ENCODE data around the gene SEMA4D.

DNA sequence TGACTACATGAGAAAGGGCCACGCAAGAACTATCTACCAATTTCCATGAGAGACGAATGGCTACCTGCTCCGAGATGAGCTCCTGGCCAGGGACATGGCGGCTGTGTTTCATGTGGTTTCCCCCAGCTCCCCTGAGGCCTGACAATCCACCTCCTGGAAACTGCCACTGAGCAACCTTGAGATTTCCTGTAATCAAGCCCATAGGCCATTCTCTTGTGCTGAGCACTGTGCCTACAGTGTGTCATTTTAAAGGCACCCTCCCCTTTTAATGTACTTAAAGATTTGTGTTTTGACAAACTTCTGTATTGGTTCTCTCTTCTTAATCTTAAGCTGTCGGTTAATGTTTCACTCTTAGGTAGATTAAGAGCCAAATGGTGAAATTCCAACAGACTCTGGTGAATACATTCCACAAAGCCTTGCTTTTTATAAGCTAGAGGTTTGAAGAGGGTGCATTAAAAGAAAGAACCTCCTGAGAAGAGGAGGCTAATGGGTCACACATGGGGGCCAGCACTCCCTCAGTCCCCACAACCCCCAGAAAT lies 107.3 kb downstream of the SEMA4D start:
- TF ChIP-seq, protein P1, sequence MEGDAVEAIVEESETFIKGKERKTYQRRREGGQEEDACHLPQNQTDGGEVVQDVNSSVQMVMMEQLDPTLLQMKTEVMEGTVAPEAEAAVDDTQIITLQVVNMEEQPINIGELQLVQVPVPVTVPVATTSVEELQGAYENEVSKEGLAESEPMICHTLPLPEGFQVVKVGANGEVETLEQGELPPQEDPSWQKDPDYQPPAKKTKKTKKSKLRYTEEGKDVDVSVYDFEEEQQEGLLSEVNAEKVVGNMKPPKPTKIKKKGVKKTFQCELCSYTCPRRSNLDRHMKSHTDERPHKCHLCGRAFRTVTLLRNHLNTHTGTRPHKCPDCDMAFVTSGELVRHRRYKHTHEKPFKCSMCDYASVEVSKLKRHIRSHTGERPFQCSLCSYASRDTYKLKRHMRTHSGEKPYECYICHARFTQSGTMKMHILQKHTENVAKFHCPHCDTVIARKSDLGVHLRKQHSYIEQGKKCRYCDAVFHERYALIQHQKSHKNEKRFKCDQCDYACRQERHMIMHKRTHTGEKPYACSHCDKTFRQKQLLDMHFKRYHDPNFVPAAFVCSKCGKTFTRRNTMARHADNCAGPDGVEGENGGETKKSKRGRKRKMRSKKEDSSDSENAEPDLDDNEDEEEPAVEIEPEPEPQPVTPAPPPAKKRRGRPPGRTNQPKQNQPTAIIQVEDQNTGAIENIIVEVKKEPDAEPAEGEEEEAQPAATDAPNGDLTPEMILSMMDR (IDR thresholded peaks at IDR 0.05), result no peak
- no peak for TF ChIP-seq POLR2A (IDR thresholded peaks at IDR 0.05)

All from uterus (tissue), 2 donors.